ENCODE data around the gene CACNG6.

- TF ChIP-seq CTCF (IDR thresholded peaks at IDR 0.05) (no peak), POLR2A (IDR thresholded peaks at IDR 0.05; ENCODE audit: low read depth) (no peak), POLR2AphosphoS5 (IDR thresholded peaks at IDR 0.05) (peak in 1 of 2 donors; percentile 31), EP300 (IDR thresholded peaks at IDR 0.05) (no peak)
These were observed 1.6 kb upstream of the CACNG6 start for GRCh38 chr19:53989600-53990533.
